ENCODE results near the gene GLYR1.
A peak's percentile ranks its signal among the peaks of the same experiment; 100 is the strongest.

Gene GLYR1

DNA sequence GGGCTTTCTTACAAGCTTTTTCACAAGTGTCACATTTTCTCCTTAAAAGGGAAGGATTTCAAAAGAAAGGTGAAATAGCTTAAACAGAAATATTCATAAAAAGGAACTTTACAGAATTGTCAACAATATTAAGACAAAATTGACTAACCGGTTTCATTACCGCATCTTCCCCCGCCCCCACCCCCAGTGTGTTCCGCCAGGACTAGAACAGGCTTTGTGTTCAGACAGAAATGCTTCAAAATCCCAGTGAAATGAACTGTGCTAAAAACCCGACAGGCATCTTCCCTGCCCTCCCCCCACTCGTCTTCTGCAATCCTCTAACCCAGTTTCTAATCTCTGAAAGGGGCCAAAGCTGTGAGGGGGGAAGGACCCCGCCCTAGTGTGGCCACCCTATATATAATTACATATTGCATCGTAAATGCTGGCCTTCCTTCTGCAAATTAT, 43.7 kb downstream of the GLYR1 start:
- no peak for DNase-seq

DNA sequence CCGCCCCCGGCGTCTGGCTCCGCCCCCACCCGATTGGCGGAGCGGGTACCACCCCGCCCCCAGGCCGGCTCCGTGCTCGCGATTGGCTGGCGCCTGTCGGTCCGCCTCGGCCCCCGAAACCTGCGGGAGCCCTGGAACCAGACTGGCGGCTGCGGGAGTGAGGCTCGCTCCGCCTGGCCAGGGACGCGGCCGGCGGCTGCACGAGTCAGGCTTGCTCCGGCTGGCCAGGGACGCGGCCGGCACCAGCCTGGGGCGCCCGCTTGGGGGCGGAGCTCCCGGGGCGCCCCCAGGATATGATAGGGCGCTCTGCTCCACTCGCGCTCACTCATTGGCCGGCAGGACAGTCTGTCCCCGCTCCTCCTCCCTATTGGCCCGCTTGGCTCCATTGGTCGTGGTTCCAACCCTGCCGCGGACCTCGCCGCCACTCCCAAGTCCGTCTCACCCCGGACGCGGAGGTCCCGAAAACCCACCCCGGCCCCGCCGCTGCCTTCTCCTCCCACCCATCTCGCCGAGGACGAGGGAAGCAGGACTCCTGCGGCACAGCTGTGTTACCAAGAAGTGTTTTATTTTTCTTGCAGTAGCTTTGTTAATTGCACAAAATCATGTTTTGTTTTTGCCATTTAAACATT, 44.3 kb downstream of the GLYR1 start:
- DNase-seq: peak; percentile 94

DNA sequence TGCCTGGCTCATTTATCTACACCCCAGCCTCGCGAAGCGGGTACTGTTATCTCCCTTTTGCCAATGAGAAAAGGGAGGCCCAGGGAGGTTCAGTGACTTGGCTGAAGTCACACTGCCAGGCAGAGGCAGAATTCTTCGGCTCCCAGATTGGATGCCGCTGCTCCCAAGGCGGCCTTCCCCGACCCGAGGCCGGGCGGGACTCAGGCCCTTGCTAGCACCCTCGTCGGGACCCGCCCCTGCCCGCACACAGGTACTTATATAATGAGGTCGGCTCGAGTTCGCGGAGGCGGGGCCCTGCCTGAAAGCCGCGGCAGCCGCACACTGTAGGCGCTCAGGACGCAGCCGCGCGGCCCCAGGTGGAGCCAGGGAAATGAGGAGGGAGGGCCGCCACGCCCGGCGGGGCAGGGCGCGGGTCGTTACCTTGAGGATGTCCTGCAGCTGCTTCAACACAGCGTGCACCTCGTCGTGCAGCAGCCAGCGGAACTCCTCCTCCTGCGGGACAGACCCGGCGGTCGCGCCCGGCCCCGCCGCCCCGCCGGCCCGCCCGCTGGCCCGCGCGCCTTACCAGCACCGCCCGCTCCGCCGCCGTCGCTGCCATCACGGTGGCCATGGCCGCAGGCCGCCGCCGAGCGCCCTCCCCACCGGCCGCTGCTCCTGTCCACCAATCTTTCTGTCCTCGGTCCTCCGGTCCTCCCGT, 45.0 kb downstream of the GLYR1 start, which contains the start of gene ROGDI:
TSS of gene ROGDI (minus strand) at position 672 of the 697 bp plus-strand sequence. CDS start at position 610, 62 bp downstream.
- DNase-seq: peak; percentile 67

DNA sequence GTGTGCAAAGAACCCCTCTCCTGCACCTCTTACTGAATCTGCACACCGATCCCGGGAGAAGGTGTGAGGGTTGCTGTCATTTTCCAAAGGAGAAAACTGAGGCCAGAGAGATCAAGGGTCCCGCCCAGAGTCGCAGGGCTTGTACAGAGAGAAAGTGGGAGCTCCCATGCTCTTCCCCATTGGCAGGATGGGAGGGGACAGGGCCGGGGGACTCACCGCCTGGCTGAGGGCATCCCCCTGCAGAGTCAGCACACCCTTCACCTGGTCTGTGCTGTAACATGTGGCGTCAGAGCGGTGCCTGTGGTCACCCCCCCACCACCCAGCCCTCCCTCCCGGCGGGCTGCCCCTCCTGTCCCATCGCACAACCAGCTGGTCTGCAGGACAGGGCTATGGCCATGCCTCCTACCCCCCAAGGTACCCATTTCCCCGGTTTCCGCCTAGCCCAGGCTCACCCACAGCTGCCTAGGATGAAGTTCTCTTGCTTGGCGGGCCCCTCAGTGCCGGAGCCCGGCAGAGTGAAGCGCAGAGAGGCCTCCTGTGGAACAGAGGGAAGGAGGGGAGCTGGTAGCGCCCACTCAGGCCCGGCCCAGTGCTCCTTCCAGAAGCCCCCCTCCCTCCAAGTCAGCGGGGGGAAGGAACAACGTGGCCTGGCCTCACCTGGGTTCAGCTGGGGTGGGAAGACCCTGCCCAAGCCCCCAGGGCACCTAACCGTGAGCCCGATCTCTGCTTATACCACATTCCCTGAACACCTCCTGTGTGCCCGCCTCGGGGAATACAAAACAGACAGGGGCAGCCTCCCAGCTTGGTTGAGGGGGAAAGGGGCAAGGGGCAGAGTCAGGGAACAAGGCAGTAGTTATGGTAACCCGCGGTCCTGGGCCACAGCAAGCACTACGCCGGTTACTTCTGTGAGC, 45.8 kb downstream of the GLYR1 start:
- DNase-seq: no peak

DNA sequence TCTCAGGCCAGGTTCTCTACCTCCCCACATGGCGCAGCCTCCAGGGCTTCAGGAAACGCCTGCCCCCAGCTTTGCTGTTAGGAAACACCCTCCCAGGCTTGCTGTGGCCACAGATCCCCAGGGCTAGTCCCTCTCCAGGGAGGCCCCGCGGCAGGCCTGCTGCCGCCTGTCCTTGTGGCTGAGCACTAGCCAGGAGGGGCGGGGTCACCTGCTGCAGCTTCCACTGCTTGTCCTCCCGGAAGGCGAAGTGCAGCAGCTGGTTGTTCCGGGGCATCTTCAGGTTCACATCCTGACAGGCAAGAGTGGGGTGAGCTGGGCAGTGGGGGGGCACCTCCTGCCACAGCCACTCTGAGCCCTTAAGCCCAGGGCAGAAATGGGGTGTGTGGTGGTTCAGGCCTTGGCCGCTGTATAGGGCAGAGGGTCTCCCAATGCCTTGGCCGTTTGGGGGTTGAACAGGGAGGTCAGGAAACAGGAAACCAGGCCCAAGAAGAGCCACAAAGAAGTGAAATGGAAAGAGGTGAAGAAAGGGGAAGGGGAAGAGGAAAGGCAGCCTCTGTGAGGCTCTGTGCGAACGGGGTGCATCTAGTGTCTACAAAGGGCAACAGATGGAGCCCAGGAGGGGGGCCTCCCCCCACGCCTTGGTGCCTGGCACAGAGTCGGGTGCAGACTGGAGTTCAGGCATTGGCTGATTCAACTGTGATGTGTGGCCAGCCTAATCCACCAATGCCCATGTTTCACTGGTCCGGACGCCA, 46.6 kb downstream of the GLYR1 start:
- DNase-seq: peak; percentile 55

DNA sequence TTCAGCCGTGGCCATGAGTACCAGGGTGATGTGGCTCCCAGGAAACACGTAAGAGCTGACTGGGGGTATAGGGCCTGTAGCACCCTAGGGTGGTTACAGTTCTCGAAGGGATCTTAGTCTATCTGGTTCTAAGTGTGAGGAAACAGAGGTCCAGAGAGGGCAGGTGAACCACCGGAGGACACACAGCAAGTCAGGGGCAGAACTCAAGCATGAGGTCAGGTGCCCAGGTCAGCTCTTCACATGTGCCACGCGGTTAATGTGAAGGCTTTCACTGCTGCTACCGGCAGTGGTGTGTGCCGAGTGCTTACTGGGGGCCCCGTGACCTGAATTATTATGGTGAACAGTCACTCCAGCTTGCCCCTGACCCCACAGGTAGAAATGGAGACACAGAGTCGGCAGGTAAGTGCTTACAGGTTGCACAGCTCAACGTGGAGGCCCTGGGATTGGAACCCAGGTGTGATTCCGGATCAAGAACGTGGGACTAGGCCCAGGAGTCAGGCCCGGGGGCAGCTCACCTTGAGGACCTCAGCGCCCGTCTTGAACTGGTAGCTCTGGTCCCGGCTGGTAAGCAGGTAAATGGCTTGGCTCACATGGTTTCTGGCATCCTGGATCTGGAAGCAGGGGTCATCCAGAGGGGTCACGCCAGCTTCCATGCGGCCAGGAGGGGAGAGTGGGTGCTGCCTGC, 47.8 kb downstream of the GLYR1 start:
- no peak for DNase-seq

DNA sequence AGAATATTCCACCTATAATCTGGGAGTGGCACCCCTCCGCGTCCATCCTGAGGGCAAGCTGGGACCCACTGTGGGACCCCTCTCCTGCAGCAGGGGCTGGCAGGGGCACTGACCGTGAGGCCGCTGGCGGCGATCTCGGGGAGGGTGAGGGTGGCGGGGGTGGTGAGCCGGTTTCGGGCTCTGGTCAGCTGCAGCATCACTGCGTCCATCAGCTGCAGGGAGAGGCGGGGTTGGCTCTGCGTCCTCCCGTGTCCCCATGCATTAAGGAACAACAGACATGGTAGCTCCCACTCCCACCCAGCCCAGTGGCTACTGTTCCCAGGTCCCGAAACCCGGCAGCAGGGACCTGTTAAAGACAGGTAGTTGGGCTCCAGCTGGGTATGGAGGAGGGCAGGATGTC, 48.6 kb downstream of the GLYR1 start:
- no peak for DNase-seq

DNA sequence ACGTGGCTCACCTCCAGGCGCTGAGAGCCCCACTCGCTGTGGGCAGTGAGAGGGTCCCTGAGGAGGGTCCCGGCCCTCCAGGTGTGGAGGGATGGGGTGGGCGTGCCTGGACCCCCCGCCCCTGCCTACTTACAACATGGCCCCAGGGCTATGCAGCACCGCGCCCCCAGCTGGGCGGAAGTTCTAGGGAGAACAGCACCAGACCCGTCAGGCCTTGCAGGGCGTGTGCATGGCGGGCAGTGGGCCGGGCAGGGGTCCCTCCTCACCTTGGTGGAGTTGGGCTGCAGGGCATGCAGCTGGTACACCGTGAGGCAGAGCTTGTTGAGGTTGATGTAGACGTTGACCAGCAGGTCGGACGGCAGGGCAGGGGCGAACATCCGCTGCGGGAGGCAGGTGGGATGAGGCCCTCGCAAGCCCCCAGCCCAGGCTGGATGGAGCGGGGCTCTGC, 49.3 kb downstream of the GLYR1 start:
- no peak for DNase-seq

DNA sequence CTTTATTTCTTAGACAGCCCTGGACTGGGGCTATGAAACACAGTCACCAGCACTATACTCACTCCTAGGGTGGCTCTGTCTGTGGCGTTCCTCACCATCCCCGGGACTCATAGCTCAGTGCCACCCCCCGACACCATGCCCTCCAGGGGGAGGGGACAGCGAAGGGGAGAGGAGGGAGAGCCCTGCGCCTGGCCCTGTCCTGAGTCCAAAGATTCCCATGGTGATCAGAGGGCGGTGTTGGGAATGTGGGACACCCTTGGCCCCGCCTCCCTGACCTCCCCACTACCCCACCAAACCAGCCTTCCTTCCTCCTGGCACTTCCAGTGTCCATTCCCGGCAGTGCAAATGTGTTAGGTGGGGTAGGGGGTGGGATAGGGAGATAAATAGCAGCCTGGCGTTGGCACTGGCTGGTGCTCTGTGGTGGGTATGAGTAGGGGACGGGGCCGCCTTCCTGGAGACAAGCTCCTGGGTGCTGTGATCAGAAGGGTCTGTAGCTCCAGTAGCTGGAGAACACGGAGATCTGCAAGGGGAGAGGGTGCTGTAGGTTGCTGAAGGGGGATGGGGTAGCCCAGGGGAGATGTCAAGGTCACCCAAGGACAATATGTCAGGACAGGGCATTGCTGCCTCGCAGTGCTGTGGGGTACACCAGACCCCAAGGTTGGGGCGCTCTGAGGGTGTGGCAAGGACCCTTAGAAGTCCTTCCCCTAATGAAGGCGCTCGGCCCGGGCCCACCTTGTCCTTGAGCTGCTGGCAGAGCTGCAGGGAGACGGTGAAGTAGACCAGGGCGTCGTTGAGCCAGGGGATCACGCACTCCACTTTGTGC, 49.9 kb downstream of the GLYR1 start:
- DNase-seq: no peak

DNA sequence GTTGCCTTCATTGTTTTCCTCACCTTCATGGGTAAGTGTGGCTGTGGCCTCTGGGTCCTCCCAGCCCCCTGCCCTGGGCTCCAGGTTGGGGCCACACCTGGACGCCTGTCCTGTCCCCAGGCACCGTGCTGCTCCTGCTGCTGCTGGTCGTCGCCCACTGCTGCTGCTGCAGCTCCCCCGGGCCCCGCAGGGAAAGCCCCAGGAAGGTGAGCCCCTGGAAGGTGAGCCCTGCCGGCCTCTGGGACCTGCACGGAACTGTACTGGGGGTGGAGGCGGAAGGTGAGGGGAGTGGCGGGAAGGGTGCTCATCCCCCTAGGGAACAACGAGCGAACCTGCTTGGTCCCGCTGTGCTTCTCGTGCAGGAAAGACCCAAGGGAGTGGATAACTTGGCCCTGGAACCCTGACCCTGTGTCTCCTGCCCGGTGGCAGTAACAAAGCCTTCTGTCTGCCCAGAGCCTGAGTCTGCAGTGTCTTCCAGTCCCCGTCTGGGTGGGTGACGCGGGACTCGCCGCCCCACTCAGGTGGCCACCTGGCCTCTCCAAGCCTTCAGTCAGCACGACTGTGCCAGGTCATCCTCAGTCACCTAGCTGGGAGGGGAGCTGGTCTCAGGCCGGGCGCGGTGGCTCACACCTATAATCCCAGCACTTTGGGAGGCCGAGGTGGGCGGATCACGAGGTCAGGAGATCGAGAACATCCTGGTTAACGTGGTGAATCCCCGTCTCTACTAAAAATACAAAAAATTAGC, 51.1 kb downstream of the GLYR1 start:
- no peak for DNase-seq

DNA sequence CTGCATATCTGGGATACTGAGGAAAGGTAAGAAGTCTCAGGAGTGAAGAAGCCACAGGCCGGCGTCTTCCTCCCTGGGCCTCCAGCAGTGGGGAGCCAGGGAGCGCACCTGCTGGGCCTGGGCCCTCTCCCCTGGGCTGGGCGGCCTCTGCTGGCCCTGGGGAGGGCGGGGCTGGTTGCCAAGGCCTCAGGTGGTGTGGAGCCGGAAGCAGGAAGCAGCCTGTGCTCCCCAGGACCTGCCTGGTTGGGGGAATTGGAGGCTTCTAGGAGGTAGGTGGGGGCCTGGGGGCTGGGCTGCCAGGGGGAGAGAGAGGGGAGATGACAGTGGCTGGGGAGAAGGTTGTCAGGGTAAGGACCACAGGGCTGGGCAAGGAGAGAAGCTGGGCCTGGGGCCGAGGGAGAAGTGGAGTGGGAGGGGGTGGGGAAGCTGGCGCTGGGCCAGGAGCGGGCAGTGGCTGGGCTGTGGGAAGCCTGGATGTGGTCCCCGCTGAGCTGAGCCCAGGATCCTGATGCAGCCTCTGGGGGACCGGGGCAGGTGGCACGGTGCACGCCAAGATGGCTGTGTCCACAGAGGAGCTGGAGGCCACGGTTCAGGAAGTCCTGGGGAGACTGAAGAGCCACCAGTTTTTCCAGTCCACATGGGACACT, 51.8 kb downstream of the GLYR1 start, which contains the start of gene SMIM22:
TSS of gene SMIM22 (plus strand) at position 189 of the 647 bp plus-strand sequence. CDS start at position 555, 366 bp downstream.
- no peak for DNase-seq

DNA sequence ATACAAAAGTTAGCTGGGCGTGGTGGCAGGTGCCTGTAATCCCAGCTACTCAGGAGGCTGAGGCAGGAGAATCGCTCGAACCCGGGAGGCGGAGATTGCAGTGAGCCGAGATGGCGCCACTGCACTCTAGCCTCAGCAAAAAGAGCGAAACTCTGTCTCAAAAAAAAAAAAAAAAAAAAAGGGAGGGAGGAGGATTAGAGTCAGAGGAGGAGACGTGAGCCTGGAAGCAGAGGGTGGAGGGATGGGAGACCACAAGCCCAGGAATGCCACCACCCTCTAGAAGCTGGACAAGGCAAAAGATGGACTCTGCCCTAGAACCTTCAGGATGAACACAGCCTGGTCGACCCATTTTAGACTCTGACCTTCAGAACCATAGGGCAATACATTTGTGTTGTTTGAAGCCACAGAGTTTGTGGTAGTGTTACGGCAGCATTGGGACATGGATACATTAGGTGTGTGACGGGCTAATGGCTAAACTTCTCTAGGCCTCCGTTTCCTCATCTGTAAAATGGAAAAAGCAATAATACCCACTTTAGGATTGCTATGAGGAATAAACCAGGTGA, 54.1 kb downstream of the GLYR1 start:
- no peak for DNase-seq

DNA sequence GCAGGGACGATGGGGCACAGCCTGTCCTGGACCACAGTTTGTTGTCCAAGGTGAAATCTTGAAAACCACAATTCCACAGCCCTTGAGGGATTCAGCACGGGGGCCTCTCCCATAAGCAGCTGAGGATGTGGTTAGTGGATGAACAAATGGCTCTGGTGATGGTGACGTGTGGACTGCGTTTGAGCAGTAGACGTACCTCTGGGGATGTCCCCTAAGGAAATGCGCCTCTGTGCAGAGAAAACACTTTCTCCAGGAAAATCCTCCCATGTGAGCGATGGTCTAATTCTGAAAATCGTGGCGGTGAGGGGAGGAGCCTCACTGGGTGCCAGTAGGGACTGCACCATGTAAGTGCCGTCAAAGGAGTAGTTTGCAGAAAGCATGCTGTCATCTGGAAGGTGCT, 56.2 kb downstream of the GLYR1 start:
- no peak for DNase-seq

DNA sequence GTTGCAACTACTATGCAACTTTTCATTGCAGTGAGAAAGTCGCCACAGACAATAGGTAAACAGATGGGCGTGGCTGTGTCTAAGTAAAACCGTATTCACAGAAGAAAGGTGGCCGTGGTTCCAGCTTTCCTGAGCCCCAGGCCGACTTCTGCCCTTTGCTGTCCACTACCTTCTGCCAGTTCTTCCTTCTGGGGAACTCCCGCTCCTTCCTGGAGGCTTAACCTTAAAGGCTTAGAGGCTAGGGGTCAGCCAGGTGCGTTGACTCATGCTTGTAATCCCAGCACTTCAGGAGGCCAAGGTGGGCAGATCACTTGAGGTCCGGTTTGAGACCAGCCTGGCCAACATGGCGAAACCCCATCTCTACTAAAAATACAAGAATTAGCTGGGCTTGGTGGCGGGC, 56.8 kb downstream of the GLYR1 start:
- no peak for DNase-seq

DNA sequence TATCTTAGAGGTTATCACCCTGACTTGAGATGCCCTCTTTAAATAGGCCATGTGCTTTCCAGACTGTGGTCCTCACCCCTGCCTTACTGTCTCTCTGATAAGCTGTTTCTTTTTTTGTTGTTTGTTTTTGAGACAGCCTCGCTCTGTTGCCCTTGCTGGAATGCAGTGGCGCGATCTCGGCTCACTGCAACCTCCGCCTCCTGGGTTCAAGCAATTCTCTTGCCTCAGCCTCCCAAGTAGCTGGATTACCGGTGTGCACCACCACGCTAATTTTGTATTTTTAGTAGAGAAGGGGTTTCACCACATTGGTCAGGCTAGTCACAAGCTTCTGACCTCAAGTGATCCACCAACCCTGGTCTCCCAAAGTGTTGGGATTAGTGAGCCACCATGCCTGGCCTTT, 58.2 kb downstream of the GLYR1 start:
- no peak for DNase-seq

DNA sequence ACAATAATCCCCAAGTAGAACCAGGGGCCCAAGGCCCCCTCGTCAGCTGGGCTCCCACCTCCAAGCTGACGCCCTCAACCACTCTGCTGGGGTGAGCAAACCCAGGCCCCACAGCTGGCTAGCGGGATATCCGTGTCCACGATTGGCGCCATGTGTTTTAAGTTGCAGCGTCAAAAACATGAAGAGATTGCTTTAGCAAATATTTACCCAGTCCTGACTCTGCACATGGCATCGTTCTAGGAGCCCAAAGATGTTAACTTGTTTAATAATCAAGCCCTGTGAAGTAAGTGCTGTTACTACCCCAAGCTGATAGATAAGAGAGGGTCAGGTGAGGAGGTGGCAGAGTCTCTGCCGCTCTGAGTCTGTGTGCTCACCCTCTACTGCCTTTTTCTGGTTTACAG, 58.6 kb downstream of the GLYR1 start:
- no peak for DNase-seq

DNA sequence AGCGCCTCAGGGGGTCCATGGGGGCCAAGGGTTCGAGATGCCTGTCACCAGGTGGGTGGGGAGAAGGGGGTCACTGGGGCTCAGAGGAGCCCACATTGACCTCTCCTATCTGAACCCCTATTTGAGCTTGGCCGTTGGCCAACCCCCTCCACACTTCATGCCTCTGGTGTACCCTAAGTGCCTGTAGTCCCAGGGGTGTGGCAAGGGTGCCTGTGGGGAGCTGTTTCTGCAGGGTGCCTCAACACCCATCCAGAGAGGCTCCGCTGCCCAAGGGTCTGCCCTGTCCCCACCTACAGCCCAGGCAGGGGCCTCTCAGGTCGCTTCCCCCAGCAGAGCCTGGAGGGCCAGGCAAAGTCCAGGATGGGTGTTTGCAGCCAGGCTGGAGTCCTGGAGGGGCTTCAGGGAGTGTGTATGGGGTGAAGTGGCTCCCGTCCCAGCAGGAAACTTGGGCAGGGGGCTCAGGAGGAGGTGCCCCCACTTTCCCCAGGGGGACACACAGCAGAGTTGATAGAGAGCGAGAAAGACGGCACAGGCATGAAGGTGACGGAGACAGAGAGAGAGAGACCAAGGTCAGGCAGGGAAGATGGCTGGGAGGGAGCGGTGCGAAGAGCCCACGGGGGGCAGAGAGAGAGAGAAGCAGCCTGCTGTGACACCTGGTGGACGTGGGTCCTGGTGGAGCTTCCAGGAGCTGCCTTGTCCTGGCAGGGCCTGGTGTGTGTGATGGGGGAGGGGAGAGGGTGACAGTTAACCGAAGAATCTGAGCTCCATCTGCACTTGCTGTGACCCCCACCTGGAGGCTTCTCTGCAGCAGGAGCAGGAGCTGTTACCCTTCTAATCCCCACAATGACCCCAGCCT, 59.2 kb downstream of the GLYR1 start, which contains the start of gene SEPTIN12:
TSS of gene SEPTIN12 (minus strand) at position 719 of the 856 bp plus-strand sequence. CDS start at position 19, 700 bp downstream.
- no peak for DNase-seq

DNA sequence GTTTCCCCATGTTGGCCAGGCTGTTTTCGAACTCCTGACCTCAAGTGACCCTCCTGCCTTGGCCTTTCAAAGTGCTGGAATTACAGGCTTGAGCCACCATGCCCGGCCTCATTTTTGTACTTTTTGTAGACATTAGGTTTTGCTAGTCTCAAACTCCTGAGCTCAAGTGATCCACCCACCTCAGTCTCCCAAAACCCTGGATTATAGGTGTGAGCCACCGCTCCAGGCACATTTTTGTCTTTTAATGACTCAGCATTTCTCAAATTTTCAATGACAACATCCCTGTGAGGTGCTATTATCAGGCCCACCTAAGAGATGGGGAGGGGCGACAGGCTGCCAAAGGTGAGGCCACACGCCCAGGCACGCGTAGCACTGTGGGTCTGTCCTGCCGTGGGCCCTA, 60.0 kb downstream of the GLYR1 start:
- DNase-seq: no peak

All from femur (tissue), 1 donor.